HG03196 (cell line): ENCODE results near the gene SDK2.

ENCODE experiments used
- ATAC-seq: cut with Tn5 transposase; IDR thresholded peaks from one replicate; pipeline ENCODE4 v1.9.1; 2021; ENCODE audit not compliant: unreplicated experiment

SDK2 gene

DNA sequence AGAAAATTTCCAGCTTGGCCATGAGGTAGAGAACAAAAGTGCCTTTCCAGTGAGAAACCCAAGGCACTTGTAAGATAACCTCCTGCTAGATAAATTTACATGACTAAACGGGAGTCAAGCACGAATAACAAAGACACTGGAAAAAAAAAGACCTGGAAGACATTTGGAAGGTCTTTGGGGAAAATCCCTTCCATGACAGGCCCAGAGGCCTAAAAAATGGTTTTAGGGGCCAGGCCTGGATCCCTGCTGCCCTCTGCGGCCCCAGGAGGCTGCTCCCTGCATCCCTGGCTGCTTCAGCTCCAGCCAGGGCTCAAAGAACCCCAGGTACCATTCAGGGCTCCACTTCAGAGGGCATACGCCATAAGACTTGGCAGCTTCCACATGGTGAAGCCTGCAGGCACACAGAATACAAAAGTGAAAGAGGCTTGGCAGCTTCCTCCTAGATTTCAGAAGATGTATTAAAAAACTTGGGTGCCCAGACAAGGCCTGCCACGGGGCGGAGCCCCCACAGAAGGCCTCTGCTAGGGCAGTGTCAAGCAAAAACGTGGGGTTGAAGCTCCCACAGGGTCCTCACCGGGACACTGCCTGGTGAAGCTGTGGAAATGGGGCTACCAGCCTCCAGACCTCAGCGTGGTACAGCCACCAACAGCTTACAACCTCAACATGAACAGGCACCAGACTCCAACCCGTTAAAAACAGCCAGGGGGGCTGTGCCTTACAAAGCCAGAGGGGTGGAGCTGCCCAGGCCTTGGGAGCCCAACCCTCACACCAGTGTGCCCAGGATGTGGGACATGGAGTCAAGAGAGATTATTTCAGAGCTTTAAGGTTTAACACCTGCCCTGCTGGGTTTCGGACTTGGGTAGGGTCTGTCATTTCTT is 77.1 kb downstream of the SDK2 start:
- no peak for ATAC-seq

DNA sequence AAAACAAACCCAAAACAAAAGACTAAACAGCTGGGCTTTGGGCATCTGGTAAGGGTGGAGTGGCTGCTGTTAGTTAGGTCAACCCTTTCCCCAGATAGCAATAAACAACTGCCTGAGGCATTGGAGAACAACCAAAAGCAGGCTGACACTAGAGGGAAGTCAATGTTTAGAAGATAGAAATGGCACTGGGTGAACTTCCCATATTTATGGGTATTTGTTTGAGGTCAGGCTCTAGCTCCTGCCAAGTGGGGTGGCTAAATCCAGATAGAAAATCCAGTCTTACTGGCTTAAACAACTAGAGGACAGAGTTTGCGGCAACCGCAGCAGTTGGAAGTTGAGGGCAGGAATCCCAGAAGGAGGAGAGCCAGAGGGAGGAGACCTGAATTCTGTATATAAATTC is 79.4 kb downstream of the SDK2 start:
- no peak for ATAC-seq

DNA sequence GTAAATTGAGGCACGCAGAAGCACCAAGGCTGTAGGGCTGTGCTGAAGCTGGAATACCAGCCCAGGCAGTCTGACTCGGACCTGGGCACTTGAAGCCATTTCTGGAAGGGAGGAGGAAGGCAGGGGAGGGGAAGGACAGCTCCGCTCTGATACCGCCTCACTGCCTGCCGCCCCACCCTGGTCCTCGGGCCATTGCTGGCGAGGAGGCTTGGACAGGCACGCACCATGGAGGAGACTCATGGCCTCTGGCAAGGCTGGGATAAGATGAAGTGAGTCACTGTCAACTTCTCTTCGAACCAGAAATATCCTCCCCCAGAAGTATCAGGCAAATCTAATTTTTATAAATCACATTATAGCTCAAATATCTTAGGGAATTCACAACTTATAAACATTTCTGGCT is 81.3 kb downstream of the SDK2 start:
- no peak for ATAC-seq

DNA sequence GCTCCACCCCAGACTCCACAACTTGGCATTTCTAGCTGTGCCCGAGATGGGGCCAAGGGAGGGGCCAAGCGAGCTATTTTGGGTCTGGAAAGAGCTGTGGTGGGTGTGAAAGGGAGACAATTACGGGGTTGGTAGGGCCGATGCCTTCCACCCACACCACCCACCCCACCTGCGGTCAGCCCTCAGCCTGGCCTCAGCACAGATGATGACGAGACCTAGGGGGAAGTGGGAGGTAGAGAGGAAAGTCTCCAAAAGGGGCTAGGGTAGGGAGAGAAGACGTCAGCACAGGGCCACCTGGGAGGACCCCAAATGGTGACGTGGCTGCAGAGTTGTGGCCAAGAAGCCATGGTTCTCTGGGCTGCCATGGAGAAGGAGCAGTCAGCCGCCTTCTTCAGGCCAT is 83.1 kb downstream of the SDK2 start:
- ATAC-seq: no peak

DNA sequence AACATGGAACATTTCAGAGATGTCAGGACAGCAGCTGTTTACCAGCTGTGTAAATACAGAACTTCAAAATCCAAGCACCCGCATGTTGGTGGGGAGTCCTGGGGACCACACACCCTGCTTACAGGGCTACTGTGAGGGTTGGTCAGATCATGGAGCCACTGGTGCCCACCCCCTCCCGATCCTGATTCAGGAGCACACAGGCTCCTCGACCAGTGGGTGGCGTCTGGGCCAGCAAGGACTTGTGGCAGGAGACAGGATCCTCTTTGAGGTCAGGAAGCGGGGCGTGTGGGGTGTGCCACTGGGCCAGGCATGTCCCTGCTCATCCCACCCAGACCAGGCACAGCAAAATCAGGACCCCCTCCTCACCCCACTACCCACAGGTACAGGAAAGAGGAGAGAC is 83.6 kb downstream of the SDK2 start:
- ATAC-seq: no peak

DNA sequence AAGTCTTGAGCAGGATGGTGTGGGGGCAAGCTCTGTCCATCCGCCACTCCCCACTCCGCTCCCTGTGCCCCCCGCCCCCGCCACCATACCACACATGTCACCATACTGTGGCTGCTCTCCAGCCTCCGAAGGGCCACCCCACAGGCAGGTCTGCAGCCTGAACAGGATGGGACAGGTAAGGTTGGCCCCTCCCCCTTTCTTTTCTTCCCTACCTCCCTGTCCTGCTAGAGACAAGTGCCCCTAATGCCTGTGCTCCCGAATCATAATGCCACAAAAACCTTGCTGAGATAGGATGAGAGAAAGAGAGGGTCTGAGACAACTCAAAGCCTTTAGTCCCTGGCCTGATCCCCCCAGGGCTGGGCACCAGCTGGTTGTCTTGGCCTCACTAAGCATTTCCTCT is 84.7 kb downstream of the SDK2 start:
- no peak for ATAC-seq

DNA sequence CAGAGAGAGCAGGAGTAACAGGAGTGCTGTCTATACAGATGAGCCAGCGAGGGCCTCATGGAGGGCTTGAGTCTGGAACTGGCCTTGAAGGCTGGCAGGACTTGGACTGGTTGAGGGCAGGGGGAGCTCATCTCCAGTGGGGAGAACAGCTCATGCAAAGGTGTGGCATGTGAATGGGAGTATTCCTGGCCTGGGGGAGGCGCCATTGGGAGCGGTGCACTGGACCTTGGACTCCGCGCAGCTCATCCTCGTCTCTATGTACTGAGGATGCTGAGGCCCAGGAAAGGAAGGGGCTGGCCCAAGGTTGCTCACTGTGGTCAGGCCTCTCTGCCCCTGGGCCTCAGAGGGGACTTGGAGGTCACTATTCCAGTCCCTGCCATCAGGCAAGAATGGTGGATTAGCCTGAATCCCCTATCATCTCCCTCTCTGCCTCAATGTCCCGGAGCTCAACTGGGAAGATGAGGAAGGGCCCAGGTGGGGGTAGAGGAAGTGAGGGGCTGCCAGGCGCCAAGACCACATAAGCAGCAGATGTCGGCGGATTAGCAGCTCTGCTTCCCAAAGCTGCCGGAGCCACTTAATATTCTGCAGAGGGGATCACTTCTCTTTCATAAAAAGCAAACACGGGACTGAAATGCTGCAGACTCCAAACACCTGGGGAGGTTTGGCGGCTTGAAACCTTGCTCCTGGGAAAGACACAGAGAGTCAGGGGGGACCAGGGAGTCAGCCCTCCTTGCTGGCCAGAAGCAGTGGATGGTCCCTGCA is 88.9 kb downstream of the SDK2 start:
- ATAC-seq: no peak

DNA sequence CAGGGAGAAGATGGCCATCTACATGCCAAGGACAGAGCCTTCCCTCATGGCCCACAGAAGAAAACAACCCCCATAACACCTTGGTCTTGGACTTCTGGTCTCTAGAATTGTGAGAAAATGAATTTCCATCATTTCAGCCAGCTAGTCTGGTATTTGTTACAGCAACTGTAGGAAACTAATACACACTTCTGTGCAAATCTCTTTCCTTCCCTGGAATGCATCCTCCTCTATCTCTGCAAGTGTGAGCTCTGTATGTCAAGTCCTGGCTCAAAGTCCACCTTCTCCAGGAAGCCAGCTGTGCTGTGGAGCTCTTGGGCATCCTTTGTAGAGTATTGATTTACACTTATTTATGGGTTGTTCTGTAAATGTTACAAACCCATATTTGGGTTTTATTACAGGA is 89.7 kb downstream of the SDK2 start:
- no peak for ATAC-seq

DNA sequence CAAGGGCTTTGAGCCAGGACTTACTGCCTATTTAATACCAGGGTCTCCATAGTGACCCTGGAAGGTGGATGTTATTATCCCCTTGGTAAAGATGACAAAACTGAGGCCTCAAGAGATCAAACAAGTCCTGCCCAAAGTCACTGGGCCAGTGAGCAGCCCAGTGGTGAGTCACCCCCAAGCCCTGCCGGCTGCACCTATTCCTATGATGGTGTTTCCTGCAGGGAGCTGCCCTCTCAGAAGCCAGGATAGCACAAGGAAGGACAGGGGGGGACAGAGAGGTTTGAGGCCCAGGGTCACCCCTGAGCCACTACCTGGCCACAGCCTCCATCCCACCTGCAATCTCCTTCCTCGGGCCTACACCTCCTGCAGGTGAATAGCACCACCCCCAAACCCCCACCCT is 90.9 kb downstream of the SDK2 start:
- ATAC-seq: no peak

DNA sequence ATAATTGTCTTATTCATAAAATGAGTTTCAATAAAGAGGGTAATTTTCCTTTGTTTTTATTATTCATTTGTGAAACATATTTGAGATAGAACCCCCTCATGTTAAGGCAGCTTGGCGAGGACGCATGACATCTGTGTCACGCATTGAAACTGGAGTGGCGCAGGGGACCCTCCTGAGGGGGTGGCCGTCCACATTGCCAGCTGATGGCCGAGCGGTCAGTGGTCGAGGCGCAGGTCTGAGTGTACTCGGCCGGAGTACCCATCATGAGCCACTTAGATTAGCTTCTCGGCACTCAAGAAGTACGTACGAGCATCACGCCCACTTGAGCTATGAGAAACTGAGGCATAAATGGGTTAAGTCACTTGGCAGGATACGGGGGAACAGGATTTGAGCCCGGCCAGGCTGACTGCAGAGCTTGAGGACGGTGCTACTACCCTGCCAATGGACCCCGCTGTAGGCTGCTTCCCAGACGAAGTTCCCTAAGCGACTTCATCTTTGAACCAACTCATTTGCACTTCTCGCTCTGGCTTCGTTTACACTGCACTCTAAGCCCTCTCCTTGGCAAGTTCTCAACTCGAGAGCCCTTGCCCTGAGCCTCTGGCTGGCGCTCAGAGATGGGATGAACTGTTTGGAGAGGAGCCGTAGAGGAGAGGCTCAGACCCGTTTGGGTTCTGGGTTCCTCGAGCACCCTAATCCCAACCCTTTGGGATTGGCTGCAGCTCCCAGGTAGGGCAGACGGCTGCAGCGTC is 91.8 kb downstream of the SDK2 start:
- ATAC-seq: no peak

DNA sequence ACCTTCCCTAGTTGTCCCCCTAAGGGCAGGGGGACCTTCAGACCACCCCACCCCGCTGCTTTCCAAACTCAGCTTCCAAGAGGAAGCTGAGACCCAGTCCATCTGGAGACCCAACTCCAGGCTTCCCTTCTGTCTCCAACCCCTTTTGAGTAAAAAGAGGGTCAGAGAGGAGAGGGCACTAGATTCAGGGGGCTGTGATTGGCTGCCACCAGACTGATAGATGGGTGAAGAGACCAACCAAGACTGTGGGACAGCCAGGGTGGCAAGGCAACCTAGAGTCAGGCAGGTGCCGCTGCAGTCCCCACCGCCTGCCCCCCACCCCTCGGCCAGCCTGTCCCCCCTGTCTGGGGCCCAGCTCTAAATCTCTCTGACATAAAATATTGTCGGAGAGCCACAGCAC is 92.5 kb downstream of the SDK2 start:
- no peak for ATAC-seq

DNA sequence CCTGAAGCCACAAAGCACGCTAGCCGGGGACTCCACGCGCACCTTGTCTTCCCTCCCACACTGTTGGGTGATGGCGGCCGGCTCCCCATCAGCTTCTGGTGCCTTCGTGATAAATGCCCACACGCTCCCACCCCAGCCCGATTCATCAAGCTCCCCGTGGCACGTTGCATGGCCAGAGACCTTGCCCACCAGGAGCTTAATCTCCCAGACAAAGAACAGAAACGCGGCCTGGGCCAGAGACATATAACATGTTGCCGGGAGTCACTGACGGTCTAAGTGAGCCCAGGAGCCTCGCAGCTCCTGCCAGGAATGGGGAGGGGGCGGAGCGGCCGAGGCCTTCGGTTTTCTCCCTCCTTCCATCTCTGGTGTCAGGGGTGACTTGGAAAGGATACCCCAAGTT is 93.1 kb downstream of the SDK2 start:
- no peak for ATAC-seq

DNA sequence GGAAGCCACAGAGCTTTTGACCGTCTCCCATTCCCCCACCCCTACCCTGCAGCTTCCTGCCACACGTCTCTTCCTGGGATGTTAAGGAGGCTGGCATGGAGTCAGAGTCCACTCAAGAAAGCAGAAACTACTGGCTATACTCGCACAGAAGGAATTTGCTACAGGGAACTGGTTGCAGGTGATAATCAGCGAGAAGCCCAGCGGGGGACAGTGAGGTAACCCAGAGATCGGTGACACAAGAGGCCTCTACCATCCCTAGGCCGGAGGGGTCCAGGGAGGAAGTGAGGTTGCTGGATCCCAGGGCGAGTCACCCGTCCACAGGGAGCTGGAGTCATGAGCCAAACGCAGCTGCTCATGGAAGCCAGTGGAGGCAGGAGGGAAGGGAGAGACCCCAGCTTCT is 93.7 kb downstream of the SDK2 start:
- no peak for ATAC-seq

DNA sequence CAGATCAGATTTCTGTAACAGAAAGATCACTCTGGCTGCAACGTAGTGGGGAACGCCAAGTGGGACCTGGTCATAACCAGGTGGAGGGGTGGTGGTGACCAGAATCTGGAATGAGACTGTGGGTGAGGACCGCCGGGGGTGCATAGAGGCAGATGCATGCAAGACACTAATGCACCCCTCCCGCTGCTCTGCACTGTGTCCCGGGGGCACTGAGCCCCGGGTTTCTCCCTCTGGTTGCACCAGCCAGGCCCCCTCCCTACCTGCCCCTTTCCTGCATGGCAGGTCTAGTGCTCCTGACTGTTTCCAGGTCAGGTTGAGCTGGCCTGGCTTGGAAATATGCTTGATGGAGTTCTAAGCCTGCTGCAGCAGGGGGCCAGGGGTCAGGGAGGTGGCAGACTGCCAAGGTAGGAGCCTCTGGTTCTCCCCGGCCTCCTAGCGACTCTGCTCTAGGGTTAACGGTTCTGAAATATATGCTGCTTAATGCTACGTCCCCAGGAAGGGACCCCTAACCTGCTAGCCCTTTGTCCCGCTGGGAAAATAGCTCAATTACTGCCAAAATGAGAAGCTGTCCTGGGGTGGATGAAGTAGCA is 94.3 kb downstream of the SDK2 start:
- ATAC-seq: no peak

DNA sequence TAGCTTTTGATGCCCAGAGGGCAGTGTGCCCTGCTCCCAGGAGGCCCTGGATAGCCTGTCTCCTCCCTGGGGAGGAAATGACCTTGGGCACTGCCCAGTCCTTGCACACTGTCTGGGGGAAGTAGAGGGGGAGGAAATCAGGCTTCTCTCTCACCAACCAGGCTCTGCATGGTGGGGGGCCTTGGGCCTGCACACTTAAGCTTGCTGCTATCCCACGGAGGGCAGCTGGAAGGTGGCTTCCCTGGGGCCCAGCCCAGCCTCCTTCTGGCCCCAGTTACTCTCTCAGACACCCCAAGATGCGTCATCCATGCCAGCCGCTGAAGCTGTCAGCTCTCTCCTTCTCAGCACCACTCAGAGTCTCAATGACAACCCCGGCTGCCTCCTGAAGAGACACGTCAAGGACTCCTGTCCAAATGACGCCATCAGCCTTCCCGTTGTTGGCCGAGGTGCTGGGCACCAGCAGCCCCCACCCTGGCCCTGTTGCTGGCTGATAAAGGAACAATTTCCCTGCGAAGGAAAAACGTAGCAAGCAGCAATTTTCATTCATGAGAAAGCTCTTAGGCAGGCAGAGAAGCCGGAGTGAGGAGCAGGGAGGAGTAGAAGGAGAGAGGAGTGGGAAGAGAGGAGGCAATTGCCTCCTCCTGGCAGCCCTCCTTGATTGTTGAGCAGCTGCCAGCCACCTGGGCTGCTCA is 95.5 kb downstream of the SDK2 start:
- ATAC-seq: no peak

DNA sequence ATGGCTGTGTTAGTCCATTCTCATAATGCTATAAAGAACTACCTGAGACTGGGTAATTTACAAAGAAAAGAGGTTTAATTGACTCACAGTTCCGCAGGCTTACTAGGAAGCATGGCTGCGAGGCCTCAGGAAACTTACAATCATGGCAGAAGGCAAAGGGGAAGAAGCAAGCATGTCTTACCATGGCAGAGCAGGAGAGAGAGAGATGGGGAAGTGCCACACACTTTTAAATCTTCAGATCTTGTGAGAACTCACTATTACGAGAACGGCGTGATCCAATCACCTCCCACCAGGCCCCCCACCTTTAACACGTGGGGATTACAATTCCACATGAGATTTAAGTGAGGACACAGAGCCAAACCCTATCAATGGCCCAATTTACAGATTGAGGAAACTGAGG is 96.5 kb downstream of the SDK2 start:
- ATAC-seq: no peak

DNA sequence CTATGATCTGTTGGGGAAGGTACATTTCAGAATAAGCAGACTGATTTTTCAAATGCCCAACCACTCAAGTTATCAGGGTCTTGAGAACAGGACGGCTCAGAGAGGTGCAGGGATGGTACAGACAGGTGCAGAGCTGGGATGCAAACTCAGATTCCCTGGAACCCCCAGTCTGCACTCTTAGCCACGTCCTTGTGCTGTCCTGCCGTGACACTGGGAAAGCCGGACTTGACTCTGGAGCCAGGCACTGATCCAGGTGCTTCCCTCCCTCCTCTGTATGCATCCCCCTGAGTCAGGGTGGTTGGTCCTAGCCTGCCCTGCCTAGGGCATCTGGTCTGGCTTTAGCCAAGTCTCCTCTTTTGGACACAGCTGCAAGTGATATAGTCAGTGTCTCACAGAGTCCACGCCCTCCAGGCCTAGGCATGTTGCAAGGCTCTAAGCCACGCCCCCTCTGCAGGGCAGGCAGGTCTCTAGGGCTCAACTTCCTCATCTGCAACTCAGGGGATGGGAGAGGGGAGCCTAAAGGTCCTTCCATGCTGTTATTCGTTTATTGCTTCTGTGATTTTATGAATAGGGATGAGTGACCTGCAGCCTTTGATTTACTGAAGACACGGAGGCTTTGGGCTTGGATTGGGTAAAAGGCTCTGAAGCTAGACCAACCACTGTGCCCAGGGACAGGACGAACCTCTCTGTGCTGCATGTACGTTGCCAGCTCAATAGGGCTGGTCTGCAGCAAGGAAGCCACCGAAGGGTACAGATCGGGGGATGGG is 97.3 kb downstream of the SDK2 start:
- no peak for ATAC-seq

DNA sequence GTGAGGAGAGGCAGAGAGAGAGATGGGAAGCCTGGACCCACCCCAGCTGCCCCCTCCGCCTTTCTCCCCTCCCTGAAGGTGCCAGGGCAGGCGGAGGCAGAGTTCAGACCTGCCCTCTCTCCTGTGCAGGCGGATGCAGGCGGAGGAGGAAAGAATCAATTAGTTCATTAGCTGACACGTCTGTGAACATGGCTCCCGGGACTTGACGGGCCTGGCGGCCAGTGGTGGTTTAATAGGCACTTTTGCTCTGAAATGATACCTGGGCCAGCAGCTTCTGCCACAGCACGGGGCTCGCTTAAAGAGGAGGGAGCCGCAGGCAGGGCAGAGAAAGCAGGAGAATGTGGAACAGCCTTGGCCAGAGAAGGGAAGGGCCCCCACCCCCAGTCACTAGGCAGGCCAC is 98.1 kb downstream of the SDK2 start:
- ATAC-seq: no peak

DNA sequence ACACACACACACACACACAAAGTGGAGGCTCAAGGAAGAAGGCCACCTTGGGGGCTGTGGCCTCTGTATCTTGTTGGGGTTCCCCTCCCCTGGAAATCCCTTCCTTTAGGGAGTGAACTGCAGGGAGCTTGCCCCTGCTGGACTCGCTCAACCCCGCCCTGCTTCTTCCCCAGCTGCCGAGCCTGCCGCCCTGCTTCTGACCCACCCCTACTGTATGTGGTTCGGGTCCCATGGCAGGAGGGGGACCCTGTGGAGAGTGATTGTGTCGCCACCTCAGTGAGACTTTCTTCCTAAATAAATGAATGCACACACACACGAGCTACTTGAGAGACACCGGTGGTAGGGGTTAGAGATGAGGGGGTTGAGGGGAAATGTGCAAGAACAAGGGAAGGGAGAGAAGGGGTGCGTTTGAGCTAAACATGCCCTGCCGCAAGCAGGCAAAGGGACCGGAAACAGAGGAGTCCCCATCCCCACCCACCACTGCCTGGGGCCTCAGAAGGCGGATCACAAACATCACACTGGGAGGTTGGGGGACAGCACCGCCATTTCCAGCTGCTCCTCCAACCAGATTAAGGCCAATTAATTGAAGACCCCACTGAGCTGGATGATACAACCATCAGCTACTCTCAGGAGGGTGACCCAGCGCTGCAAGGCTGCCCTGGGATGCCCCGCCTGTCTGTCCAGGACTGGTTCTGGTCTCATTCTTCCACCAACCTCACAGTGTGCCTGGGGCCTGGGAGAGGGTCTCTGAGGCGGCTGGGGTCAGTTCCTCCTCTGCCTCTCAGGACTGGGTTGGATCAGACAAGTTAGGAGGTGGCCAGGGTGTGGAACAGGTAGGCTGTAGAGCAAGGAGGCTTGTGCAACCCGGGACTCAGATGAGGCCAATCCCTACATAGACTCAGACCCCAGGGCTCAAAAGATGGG is 98.9 kb downstream of the SDK2 start:
- no peak for ATAC-seq
